Esophagus muscularis mucosa (tissue), 4 donors: ENCODE measurements around the gene FAT2. TPM values are rescaled to one million over a fixed set of nuclear protein-coding genes. Genes with fewer than 3 reads are reported as not detected.
"Not testable (repeated sequence)": the region's sequence is repeated elsewhere in the genome, so short reads cannot be mapped to it uniquely, and the experiment has no call there.

Experiments
- DNase-seq: peaks from one replicate; pipeline ENCODE4 v3.0.0-alpha.2; 2017; ENCODE audit errors: extremely low spot score
- H3K27ac ChIP-seq, 4 donors: fragments of 200-600 bp; sonication (generic); replicated peaks in 1 of 4; 1 replicate in 3 of 4; 2 replicates in 1 of 4; pipeline ENCODE4 v1.5.1; 2016 to 2019; ENCODE audit warnings: mild to moderate bottlenecking in 1 of 4
- H3K27me3 ChIP-seq, 4 donors: fragments of 200-600 bp; sonication (generic); one replicate each; pipeline versions ENCODE4 v1.5.1 to v1.6.0; 2016 to 2019
- H3K36me3 ChIP-seq, 4 donors: fragments of 200-600 bp; sonication (generic); one replicate each; pipeline ENCODE4 v1.5.1; 2016 to 2019
- H3K4me1 ChIP-seq, 4 donors: fragments of 200-600 bp; sonication (generic); one replicate each; pipeline ENCODE4 v1.5.1; 2016 to 2019
- H3K4me3 ChIP-seq, 4 donors: fragments of 200-600 bp; sonication (generic); 1 replicate in 2 of 4; 2 replicates in 2 of 4; pipeline ENCODE4 v1.5.1; 2016 to 2019; ENCODE audit warnings: mild to moderate bottlenecking in 4 of 4, moderate library complexity in 1 of 4
- H3K9me3 ChIP-seq, 4 donors: fragments of 200-600 bp; sonication (generic); 1 replicate in 3 of 4; 2 replicates in 1 of 4; pipeline ENCODE4 v1.5.1; 2016 to 2019
- CTCF ChIP-seq, 3 experiments: fragments of 200-600 bp in 2 of 3; fragments of 450-650 bp in 1 of 3; sonication (generic) in 2 of 3; IDR thresholded peaks; one replicate each; pipeline ENCODE4 v1.5.1; 2017 to 2019; ENCODE audit warnings: antibody characterized with exemption in 3 of 3, mild to moderate bottlenecking in 2 of 3, moderate library complexity in 1 of 3
- EP300 ChIP-seq: sonication (generic); formaldehyde crosslinking; IDR thresholded peaks from one replicate; pipeline ENCODE4 v1.6.1; 2017; ENCODE audit warnings: antibody characterized with exemption
- POLR2A ChIP-seq: fragments of 450-650 bp; IDR thresholded peaks from one replicate; pipeline ENCODE4 v1.6.1; 2017; ENCODE audit warnings: antibody characterized with exemption, moderate library complexity, mild to moderate bottlenecking, low read depth
- POLR2AphosphoS5 ChIP-seq, 2 donors: sonication (generic); formaldehyde crosslinking; IDR thresholded peaks; one replicate each; pipeline ENCODE4 v1.6.1; 2017; ENCODE audit warnings: antibody characterized with exemption in 2 of 2
- WGBS: methylation state at CpG from one replicate; pipeline ENCODE4 v1.1.5; 2018; 5-methylcytosine and 5-hydroxymethylcytosine counted together
- intact Hi-C: fragments of 100-400 bp; cut with DNase I; formaldehyde crosslinking; loops from one replicate; pipeline ENCODE4 v1.15.1; 2023
- total RNA-seq, 4 donors: library from RNA; depleted of rRNA; stranded (reverse); fragments of >200 nt; gene quantifications; one replicate each; pipeline versions ENCODE4 v1.1.0 to v1.2.1, GENCODE V29; 2016

The FAT2 gene
- total RNA-seq, 4 donors from 2014 or later: not detected

- Histone ChIP-seq H3K36me3 (no peaks in the 10 kb centered on the region), H3K4me1 (no peaks in the 10 kb centered on the region), H3K27ac (no peak overlapping the region), H3K9me3 (no peaks in the 10 kb centered on the region), H3K4me3 (no peak overlapping the region), H3K27me3 (no peaks in the 10 kb centered on the region)
- 87% methylated on average over 9 of the region's 9 CpGs for WGBS
- intact Hi-C loops: loop anchor here (5.0 kb wide), 1 partner anchor 203 kb away; no protein-coding TSS in a partner anchor
- no peak for DNase-seq
- TF ChIP-seq EP300 (no peak), POLR2A (no peak), POLR2AphosphoS5 (IDR thresholded peaks at IDR 0.05) (no peak), CTCF (IDR thresholded peaks at IDR 0.05) (no peak)
Measured at GRCh38 chr5:151580239-151580638, 10.9 kb downstream of the FAT2 start.

- H3K4me1 ChIP-seq, DNase-seq, H3K27ac ChIP-seq, intact Hi-C loops, H3K36me3 ChIP-seq, H3K27me3 ChIP-seq, H3K4me3 ChIP-seq, H3K9me3 ChIP-seq: not testable (repeated sequence)
- WGBS: 80% methylated on average over 1 of the region's 1 CpG
Measured at GRCh38 chr5:151579146-151579545, 12.0 kb downstream of the FAT2 start.

GRCh38 chr5:151578326-151579025, 12.7 kb downstream of the FAT2 start:
- no peak overlapping the region for H3K27ac ChIP-seq
- no peak overlapping the region for H3K4me3 ChIP-seq
- no peaks in the 10 kb centered on the region for H3K36me3 ChIP-seq
- H3K4me1 ChIP-seq: no peaks in the 10 kb centered on the region
- 94% methylated on average over 6 of the region's 6 CpGs for WGBS
- intact Hi-C loops: no loop called here
- H3K9me3 ChIP-seq: no peaks in the 10 kb centered on the region
- no peaks in the 10 kb centered on the region for H3K27me3 ChIP-seq
- DNase-seq: no peak
- no peak for TF ChIP-seq EP300
- TF ChIP-seq POLR2AphosphoS5 (IDR thresholded peaks at IDR 0.05): no peak
- no peak for TF ChIP-seq CTCF (IDR thresholded peaks at IDR 0.05)
- no peak for TF ChIP-seq POLR2A

- Histone ChIP-seq H3K4me3 (no peak overlapping the region), H3K36me3 (no peaks in the 10 kb centered on the region), H3K9me3 (no peaks in the 10 kb centered on the region), H3K4me1 (no peaks in the 10 kb centered on the region), H3K27me3 (no peaks in the 10 kb centered on the region), H3K27ac (no peak overlapping the region)
- TF ChIP-seq EP300: no peak
- no peak for TF ChIP-seq POLR2A
- TF ChIP-seq CTCF (IDR thresholded peaks at IDR 0.05): no peak
- no peak for TF ChIP-seq POLR2AphosphoS5 (IDR thresholded peaks at IDR 0.05)
- WGBS: 71% methylated on average over 5 of the region's 5 CpGs
- intact Hi-C loops: no loop called here
- DNase-seq: no peak
Measured at GRCh38 chr5:151577566-151577965, 13.6 kb downstream of the FAT2 start.

GRCh38 chr5:151574444-151574996, 16.6 kb downstream of the FAT2 start:
- Histone ChIP-seq H3K9me3 (no peaks in the 10 kb centered on the region), H3K27me3 (no peaks in the 10 kb centered on the region), H3K27ac (no peak overlapping the region), H3K4me1 (no peaks in the 10 kb centered on the region), H3K36me3 (no peaks in the 10 kb centered on the region), H3K4me3 (no peak overlapping the region)
- DNase-seq: no peak
- no peak for TF ChIP-seq POLR2A
- no peak for TF ChIP-seq POLR2AphosphoS5 (IDR thresholded peaks at IDR 0.05)
- TF ChIP-seq CTCF (IDR thresholded peaks at IDR 0.05): no peak
- no peak for TF ChIP-seq EP300
- WGBS: 100% methylated on average over 1 of the region's 1 CpG
- intact Hi-C loops: loop anchor here (2.0 kb wide), 1 partner anchor 52 kb away; no protein-coding TSS in a partner anchor
